Caki2 (cell line): Measurements from ENCODE around the gene TBK1. TPM values are rescaled to one million over a fixed set of nuclear protein-coding genes. Genes with fewer than 3 reads are reported as not detected.

ENCODE experiments used
- DNase-seq: peaks from one replicate; pipeline ENCODE4 v3.0.0-alpha.2; 2015; ENCODE audit warnings: low read depth
- in situ Hi-C: cut with HindIII; loops from 2 replicates; pipeline ENCODE4 v1.10.0; 2016; ENCODE audit warnings: low sequenced_read_pairs, low pct_unique_long_range_greater_than_20kb, mixed read lengths
- total RNA-seq: library from RNA; depleted of rRNA; stranded (reverse); fragments of >200 nt; shearing (Covaris generic); gene quantifications from 2 replicates; pipeline ENCODE4 v1.2.3, GENCODE V29; 2014; ENCODE audit warnings: low replicate concordance

TBK1 gene
- total RNA-seq, 1 experiment from 2014 or later: 17.4 TPM

DNA sequence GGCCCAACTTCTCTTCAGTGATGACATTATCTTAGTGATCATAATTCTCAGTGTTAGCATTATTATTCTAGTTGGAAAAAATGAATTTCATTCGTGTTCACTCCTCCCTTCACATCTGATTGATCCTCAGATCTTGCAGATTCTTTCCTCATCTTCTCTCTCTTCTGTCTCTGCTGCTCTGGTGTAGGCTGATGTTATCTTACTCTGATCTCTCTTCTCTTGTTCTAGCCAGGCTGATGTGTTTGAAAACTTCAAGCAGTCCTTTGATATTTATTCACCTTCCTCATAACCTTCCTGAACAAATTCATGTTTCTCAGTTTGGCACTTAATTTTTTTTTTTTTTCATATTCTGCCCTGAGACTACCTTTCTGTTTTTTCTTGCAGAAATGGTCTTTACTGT lies 5.6 kb upstream of the TBK1 start:
- no peak for DNase-seq
- in situ Hi-C loops: no loop called here

DNA sequence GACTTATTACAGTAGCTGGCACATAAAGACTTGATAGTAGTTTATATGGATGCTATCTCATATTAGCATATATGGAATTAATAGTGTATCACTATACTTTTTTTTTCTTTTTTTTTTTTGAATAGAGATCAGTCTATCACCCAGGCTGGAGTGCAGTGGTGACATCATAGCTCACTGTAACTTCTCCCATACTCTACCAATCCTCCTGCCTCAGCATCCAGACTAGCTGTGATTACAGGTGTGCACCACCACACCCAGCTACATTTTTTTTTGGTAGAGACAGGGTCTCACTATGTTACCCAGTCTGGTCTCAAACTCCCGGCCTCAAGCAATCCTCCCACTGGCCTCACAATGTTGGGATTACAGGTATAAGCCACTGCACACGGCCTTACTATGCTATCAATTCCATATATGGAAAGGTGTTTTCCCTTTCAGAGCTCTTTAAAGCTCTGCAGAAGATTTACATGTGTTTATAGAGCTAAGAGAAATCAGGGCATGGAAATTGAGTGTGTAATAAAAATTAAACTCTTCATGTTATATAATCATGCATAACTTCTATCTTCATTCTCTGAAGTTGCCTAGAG lies 1.8 kb upstream of the TBK1 start:
- in situ Hi-C loops: no loop called here
- DNase-seq: peak; percentile 15

DNA sequence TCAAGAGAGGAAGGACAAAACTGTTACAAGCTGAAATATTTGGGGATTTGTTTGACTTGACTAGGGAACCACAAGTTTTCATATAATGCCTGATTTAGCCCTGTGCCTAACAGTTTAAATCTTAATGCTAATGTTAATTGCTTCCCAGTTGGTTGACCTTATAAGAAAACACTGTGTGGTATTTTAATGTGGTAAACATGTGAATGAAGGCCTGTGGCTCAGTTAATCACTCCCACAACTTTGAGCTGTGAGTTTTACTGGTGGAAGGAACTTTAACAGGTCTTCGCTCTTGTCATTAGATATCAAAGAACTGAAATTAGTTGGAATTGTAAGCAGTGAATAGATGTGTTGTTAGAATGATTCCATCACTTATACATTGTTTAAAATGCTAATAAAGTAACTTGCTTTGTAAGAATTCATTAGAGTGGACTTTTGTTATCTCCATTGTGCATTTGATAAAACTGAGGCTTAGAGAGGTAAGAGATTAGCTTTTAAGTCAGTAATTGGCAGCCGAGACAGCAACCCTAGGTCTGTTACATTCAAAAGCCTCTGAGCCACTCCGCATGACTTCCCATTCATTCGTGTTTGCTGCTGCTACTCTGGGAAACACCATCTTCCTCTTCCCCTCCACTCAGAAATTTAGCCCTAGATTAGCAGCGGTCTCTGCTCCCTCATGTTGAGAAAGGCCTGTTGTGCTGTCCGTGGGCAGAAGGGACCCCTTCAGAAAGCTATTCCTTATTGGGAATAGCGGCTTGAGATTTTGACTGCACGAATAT lies 1.0 kb upstream of the TBK1 start:
- in situ Hi-C loops: no loop called here

DNA sequence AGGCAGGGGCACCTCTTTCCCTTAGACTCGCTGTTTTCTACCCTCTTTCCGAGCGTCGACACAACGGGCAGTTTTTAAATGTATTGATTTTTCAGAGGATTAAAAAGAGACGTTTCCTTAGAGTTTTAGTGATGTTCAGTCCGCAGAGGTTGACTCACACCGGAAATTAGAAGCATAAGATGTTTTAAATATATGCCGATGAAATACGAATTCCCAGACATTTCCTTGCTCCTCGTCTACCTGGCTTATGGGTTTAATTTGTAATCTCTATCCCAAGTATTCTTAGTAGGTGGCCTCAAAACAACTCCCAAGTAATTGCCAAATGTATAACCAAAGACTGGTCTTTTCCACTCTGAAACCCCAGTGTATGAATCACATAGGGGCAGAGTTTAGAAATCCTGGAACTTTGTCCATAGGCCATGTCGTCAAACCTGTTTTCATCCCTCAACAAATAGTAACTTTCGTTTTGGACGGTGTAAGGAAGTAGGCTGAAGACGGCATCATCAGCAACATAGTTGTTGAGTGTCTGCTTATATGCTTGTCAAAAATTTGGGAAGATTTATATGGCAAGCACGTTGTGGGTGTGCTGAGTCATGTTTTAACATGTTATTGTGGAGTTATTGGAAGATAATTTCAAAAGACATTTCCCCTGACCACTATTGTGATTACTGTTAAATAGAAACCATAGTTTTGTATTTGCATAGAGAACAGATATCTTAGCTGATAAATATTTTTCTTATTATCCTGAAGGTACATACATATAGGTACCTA lies 824 bp downstream of the TBK1 start:
- in situ Hi-C loops: no loop called here
- peak; percentile 69 for DNase-seq

More for the DNA sequence above, 1.0 kb upstream of the TBK1 start:
- DNase-seq: peak; percentile 46

DNA sequence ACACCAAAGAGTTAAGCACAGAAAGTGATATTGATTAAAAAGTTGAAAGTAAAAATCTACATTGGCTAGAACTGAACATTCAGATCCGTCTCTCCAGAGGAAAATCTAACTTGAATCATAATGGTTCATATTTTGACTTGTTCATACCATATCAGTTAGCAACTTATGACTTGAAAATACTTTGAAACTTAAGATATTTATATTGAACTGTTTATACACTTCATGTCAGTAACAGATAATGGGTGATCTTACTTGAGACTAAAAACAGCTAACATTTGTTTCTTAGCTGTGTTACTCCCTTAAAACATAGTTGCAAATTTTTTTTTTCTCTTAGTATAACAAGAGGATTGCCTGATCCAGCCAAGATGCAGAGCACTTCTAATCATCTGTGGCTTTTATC lies 3.6 kb downstream of the TBK1 start:
- no peak for DNase-seq
- in situ Hi-C loops: no loop called here

DNA sequence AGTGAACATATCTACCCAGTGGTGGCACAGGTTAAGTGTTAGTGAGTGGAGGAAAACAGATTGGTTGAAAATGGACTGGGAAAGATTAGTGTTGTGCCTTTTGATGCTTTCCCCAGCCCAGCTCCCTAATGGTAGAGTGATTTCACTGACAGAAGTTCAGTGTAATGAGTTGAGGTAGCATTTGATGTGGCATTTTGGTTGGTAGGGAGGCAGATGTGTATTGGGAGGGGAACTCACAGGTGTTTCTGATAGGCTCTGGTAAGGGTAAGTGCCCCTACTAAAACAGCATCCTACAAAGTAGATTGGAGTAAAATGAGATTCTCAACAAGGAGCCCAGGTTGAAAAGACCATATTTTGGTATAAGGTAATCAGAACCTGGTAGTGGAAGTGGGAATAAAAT lies 4.2 kb downstream of the TBK1 start:
- in situ Hi-C loops: no loop called here
- DNase-seq: no peak

DNA sequence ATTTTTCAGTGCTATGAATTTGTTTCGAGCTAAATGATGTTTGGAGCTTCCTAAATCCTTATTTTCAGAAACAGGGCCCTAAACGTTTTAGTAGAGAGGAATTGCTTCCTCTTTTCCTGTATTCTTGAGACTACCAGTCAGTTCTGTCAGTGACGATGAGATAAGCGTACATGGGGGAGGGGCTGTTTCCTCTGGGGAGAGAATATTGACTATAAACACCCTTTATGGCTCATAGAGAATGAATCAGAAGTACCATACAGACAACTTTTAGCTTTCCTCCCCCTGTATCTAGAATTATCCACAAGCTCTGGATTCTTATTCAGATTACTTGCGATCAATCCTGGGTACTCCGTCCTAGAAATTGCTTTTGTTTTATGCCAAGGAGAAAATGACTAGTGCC lies 5.1 kb downstream of the TBK1 start:
- DNase-seq: no peak
- in situ Hi-C loops: no loop called here

DNA sequence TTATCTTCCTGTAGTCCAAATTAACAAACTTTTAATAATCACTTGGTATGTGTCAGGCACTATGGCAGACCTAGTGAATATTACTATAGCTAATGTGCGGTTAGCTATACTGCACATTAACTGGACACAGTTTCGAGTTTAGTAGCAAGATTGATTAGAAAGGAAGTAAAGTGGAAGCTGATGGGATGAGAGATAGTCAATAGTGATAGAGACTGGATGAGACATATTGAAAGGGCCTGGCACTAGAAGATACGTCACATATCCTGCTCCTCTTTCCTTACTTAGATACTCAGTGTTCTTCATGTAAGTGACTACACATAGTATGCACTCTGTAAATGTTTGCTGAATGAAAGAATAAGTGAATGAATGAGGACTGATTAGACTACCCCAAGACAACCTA lies 5.5 kb downstream of the TBK1 start:
- DNase-seq: no peak
- in situ Hi-C loops: no loop called here

DNA sequence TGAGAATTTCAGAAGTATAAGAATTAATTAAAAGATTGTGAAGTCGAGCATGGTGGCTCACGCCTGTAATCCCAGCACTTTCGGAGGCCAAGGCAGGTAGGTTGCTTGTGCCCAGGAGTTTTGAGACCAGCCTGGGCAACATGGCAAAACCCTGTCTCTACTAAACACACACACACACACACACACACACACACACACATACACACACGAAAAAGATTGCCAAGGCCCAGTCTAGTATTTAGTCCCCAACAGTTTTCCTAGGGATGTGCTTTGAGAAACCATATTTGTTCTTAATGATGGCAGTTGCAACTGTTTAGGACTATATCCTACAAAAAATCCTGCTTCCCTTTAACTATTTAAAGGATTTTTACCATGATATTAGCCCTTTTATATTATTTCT lies 6.0 kb downstream of the TBK1 start:
- DNase-seq: no peak
- in situ Hi-C loops: no loop called here

DNA sequence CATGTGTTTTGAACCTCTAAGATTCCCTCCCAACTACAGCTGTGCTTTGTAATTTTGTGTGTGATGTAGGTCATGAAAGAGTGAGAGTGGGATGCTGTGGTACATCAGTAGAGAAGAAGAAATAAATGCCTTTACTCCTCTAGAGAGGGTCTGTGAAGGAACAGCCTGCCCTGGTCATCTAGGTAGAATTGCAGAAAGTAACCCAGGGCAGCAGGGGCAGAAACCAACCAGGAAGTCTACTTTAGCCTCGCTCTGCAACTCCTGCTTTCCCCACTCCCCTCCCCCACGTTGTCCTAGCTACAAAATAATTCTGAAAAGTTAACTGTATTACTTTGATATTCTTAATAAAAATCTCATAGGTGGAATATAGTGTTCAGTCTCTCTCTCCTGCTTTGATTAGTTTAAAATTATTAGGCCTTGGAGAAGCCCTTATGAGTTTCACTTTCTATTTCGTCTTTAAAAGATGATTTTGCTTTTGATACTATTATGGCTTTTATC lies 7.5 kb downstream of the TBK1 start:
- in situ Hi-C loops: no loop called here
- no peak for DNase-seq

DNA sequence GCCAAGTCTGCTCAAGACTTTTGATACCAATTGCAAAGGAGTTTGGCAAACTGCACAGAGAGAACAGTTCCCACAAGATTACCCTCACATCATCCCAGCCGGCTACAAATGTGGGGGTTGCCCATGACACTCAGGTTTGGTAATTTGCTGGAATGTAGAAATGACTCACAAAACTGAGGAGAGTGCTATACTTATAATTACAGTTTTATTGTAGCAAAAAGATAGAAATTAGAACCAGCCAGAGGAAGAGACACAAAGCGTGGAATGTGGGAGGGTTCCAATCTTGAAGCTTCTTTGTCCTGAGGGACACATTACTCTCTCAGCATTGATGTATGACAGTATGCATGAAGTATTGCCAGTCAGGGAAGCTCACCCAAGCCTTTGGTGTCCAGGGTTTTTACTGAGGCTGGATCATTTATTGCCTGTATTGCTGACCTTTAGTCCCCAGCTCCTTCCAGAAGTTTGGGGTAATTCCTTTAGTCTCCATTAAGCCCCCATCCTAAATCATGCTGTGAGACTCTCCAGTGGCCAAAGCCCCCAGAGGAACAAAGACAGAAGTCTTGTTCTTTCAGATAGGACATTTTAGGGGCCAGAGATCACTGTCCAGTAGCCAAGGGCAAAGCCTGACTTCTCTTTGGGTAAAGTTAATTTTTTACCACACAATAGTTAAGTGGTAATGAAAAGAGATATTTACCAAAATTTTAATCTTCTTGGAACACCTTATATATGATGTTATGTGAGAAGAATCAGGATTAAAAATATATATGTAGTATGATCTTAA lies 9.9 kb downstream of the TBK1 start:
- in situ Hi-C loops: no loop called here
- DNase-seq: peak; percentile 50

DNA sequence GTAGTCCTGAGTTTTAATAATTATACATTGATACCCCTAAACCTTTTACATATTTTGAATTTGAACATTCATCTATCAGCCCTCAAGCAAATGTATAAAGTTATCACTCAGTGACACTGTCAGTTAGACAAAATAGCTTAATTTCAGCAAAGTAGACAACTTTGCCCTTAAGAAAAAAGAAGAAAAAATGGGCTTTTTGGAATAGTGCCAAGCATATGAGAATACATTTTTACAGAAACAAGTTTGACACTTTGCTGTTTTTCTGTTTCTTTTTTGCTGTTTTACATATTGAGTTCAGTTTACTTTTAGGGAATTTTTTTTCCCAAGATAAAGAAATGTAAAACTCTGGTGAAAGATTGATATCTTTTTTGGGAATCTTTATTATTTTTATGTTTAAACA lies 14.3 kb downstream of the TBK1 start:
- no peak for DNase-seq
- in situ Hi-C loops: no loop called here

DNA sequence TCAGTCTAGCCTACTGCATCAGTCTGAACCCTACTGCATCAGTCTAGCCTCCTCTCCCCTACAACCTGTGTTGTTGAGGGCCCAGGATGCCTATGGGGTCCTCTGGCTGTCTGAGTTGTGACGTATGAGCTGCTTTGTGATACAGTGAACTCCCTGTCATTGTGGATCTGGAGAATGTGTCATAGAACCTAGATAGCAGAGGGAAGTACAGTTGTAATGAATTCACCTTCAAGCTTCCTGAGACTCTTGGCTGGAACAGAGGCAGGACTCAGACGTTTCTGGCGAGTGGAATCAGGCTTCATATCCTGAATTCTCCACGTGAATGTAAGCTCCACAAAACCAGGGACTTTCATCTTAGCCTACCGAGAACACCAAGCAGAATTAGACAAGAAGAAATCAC lies 17.0 kb downstream of the TBK1 start:
- DNase-seq: no peak
- in situ Hi-C loops: no loop called here

DNA sequence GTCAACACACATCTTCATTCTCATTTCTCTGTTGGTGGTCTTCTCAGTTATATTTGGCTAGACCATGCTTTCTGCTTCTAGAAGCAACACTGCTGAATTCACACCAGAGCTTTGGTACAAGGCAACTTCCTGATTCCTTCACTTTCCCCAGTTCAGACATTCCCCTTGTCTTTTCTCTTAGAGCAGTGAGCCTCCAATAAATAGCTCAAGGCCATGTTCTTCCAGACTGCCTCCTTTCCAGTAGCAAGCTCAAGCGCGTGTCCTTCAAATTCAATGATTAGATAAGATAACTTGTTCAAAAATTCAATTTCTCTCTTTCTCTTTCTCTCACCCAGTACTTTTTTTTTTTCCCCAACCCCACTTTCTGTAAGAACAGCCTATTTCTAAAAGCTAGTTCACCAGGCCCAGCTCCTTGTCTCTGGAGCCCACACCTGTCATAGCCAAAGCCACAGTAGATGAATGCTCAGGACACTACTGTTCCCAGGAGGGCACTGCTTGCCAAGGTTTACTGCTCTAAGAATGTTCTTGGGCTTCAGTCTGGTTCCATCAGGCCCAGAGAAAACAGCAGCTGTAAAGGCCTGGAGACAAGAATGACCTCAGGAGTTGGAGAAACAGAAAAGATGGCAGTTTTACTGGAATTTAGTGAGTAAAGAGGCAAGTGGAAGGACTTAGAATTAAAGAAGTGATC lies 17.7 kb downstream of the TBK1 start:
- no peak for DNase-seq
- in situ Hi-C loops: no loop called here

DNA sequence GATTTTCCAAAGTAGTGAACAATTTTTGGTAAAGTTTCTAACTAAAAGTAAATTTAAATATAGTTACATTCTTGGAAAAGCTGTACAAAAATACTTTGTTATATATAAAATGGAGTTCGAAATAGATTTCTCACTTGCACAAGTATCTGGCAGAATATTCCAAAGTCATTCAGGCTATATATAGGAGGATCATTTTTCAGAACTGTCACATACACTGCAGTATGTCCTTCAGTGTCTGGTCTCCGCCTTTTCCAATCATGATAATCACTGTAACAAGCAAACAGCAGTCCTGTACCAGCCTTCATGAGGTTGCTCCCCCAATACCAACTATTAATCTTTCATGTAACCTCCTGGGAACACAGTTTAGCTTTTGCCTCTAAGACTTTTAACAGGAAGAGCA lies 18.6 kb downstream of the TBK1 start:
- DNase-seq: no peak
- in situ Hi-C loops: no loop called here

DNA sequence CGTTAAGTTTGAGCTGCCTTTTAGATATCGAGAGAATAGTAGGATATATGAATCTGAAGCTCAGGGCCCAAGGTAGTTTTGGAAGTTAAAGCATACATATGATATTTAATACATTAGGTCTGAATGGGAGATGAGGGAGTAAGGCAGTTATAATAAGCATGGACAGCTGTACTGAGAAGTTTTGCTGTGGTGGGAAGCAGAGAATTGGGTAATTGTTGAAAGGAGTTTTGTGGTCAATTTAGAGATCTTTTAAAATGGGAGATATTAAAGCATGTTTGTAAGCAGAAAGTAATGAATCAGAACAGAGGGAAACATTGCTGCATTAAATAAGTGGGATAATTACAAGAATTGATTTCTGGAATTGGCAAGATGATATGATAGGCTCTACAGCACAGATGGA lies 21.3 kb downstream of the TBK1 start:
- in situ Hi-C loops: no loop called here
- no peak for DNase-seq

DNA sequence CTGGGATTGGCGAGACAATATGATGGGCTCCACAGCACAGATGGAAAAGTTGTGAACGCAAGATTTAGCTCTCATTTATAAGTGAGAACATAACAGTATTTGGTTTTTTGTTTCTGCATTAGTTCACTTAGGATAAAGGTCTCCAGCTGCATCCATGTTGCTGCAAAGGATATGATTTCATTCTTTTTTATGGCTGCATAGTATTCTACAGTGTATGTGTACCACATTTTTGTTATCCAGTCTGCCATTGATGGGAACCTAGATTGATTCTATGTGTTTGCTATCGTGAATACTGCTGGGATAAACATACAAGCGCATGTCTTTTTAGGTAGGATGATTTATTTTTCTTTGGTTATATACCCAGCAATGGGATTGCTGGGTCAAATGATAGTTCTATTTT lies 23.6 kb downstream of the TBK1 start:
- no peak for DNase-seq
- in situ Hi-C loops: no loop called here

DNA sequence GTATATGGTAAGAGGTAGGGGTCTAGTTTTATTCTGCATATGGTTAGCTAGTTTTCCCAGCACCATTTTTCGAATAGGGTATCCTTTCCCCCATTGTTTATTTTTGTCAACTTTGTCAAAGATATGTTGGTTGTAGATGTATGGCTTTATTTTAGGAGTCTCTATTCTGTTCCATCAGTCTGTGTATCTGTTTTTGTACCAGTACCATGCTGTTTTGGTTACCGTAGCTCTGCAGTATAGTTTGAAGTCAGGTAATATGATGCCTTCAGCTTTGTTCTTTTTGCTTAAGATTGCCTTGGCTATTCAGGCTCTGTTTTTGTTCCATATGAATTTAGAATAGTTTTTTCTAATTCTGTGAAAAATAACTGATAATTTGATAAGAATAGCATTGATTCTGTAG lies 24.9 kb downstream of the TBK1 start:
- in situ Hi-C loops: no loop called here
- no peak for DNase-seq
